Fibroblast of lung (primary cell): ENCODE data around the gene DNER. TPM values are rescaled to one million over a fixed set of nuclear protein-coding genes. Genes with fewer than 3 reads are reported as not detected.

Experiments
- DNase-seq, 2 donors: peaks; one replicate each; pipeline versions ENCODE4 v3.0.0 to v3.0.0-alpha.2; 2010; ENCODE audit warnings: low read depth in 2 of 2
- H2AFZ ChIP-seq: 2 replicates; pipeline ENCODE4 v1.5.1; 2012; ENCODE audit warnings: low read length, control low read depth, inconsistent platforms
- H3K27ac ChIP-seq: 2 replicates; pipeline ENCODE4 v1.5.1; 2011; ENCODE audit warnings: low read length, control low read depth; ENCODE audit not compliant: insufficient read depth
- H3K27me3 ChIP-seq: 2 replicates; pipeline ENCODE4 v1.5.1; 2011; ENCODE audit warnings: mild to moderate bottlenecking, low read length; ENCODE audit not compliant: control insufficient read depth, insufficient read depth
- H3K36me3 ChIP-seq: 2 replicates; pipeline ENCODE4 v1.5.1; 2011; ENCODE audit warnings: low read length; ENCODE audit not compliant: control insufficient read depth, insufficient read depth
- H3K4me1 ChIP-seq: 2 replicates; pipeline ENCODE4 v1.5.1; 2011; ENCODE audit warnings: low read length; ENCODE audit not compliant: control insufficient read depth, insufficient read depth; ENCODE audit errors: extremely low read depth
- H3K4me2 ChIP-seq: 2 replicates; pipeline ENCODE4 v1.5.1; 2011; ENCODE audit warnings: low read length, control low read depth; ENCODE audit not compliant: insufficient read depth; ENCODE audit errors: extremely low read depth
- H3K4me3 ChIP-seq, 4 experiments: fragments of 200-600 bp in 1 of 4; sonication (generic) in 1 of 4; replicated peaks in 1 of 4; 2 replicates each; pipeline ENCODE4 v1.5.1; 2011 to 2016; ENCODE audit warnings: low read length in 4 of 4, low read depth in 3 of 4, mild to moderate bottlenecking in 3 of 4, control low read depth in 2 of 4, inconsistent platforms in 1 of 4, mixed read lengths in 1 of 4; ENCODE audit not compliant: insufficient read depth in 1 of 4; ENCODE audit errors: control extremely low read depth in 1 of 4
- H3K79me2 ChIP-seq: 2 replicates; pipeline ENCODE4 v1.5.1; 2012; ENCODE audit warnings: mild to moderate bottlenecking, low read length, inconsistent platforms; ENCODE audit not compliant: control insufficient read depth, insufficient read depth
- H3K9ac ChIP-seq: 2 replicates; pipeline ENCODE4 v1.5.1; 2011; ENCODE audit warnings: mild to moderate bottlenecking, low read length, control low read depth; ENCODE audit not compliant: insufficient read depth
- H3K9me3 ChIP-seq: 2 replicates; pipeline ENCODE4 v1.5.1; 2012; ENCODE audit warnings: low read depth, low read length; ENCODE audit not compliant: control insufficient read depth, insufficient read depth
- H4K20me1 ChIP-seq: 2 replicates; pipeline ENCODE4 v1.5.1; 2011; ENCODE audit warnings: low read length; ENCODE audit not compliant: control insufficient read depth, insufficient read depth; ENCODE audit errors: extremely low read depth
- EZH2 ChIP-seq: IDR thresholded peaks from 2 replicates; pipeline ENCODE4 v1.5.1; 2012; ENCODE audit warnings: low read length, control low read depth, mild to moderate bottlenecking; ENCODE audit errors: missing control alignments
- polyA plus RNA-seq, 2 donors: library from polyadenylated mRNA; depleted of rRNA in 1 of 2; stranded (reverse) in 1 of 2; unstranded in 1 of 2; fragments of >200 nt; gene quantifications; 2 replicates each; pipeline ENCODE4 v1.2.1, GENCODE V29; 2011 to 2012; ENCODE audit warnings: missing spikeins in 1 of 2
- total RNA-seq: library from RNA; depleted of rRNA; stranded (reverse); fragments of >200 nt; gene quantifications from 2 replicates; pipeline ENCODE4 v1.2.1, GENCODE V29; 2014
- TF ChIP-seq, protein P1 (sequence below), 2 donors: IDR thresholded peaks in 1 of 2; conservative IDR thresholded peaks in 1 of 2; 1 replicate in 1 of 2; 2 replicates in 1 of 2; pipeline ENCODE4 v1.5.1; 2011 to 2012; ENCODE audit warnings: low read length in 2 of 2, control low read depth in 1 of 2, inconsistent platforms in 1 of 2, low read depth in 1 of 2, mild to moderate bottlenecking in 1 of 2

The DNER gene
- total and polyA plus RNA-seq, 2 donors (not counting 1 experiment from before 2014, with no cell fraction given) = 0.33 to 0.43 TPM

DNA sequence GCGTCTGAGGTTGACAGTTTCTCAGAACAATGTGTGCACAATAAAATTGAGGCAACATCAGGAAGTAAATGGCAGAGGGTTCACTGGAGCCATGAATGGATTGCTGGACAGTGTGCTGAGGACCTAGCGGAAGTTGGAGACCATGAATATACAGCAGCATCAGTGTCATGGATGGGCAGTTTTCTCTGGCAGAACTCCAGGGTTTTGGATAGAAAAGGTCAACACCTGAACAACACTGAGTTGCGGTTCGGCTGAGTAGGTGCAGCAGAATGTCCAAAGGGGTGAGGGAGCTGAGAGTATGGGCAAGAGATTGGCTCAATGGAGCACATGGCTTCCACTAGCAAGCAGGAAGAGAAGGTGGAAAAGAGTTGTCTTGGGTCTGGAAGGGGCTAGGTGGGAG is 73.7 kb downstream of the DNER start:
- H3K9me3 ChIP-seq = no peaks in the 10 kb centered on the region
- H3K27ac ChIP-seq = no peak overlapping the region
- H3K36me3 ChIP-seq = no peaks in the 10 kb centered on the region
- no peak overlapping the region for H3K4me3 ChIP-seq
- no peaks in the 10 kb centered on the region for H3K79me2 ChIP-seq
- no peaks in the 10 kb centered on the region for H3K27me3 ChIP-seq
- TF ChIP-seq, protein P1, sequence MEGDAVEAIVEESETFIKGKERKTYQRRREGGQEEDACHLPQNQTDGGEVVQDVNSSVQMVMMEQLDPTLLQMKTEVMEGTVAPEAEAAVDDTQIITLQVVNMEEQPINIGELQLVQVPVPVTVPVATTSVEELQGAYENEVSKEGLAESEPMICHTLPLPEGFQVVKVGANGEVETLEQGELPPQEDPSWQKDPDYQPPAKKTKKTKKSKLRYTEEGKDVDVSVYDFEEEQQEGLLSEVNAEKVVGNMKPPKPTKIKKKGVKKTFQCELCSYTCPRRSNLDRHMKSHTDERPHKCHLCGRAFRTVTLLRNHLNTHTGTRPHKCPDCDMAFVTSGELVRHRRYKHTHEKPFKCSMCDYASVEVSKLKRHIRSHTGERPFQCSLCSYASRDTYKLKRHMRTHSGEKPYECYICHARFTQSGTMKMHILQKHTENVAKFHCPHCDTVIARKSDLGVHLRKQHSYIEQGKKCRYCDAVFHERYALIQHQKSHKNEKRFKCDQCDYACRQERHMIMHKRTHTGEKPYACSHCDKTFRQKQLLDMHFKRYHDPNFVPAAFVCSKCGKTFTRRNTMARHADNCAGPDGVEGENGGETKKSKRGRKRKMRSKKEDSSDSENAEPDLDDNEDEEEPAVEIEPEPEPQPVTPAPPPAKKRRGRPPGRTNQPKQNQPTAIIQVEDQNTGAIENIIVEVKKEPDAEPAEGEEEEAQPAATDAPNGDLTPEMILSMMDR (conservative IDR thresholded peaks at IDR 0.05 in 1 of 2, IDR thresholded peaks at IDR 0.05 in 1 of 2; ENCODE audit: low read depth in 1 of 2, low read length in 2 of 2) = no peak
- TF ChIP-seq EZH2 = no peak
- H2AFZ ChIP-seq = no peak overlapping the region
- no peak overlapping the region for H3K4me2 ChIP-seq
- no peaks in the 10 kb centered on the region for H4K20me1 ChIP-seq
- H3K9ac ChIP-seq = no peak overlapping the region
- H3K4me1 ChIP-seq = no peaks in the 10 kb centered on the region
- no peak for DNase-seq

DNA sequence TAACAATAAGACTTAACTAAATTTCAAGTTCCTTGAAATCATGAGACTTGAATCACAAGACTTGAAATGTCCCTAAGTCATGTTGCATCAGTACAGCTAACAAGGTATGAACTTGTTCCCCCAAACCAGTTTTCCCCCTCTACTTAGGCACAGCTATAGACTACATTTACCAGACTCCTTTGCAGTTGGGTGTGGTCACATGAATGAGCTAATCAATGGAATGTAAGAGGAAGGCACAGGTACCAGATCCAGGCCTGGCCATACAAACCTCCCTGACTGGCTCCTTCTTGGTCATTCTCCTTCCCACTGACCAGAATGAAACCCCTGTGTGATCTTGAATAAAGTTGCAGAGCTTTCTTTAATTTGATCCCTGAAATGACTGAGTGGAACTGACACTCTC is 77.8 kb downstream of the DNER start:
- no peaks in the 10 kb centered on the region for H3K79me2 ChIP-seq
- no peak overlapping the region for H3K27ac ChIP-seq
- no peaks in the 10 kb centered on the region for H3K36me3 ChIP-seq
- no peak overlapping the region for H3K9ac ChIP-seq
- H3K4me1 ChIP-seq = no peaks in the 10 kb centered on the region
- no peak for DNase-seq
- no peaks in the 10 kb centered on the region for H3K9me3 ChIP-seq
- H3K27me3 ChIP-seq = no peaks in the 10 kb centered on the region
- no peak overlapping the region for H3K4me3 ChIP-seq
- H4K20me1 ChIP-seq = no peaks in the 10 kb centered on the region
- H3K4me2 ChIP-seq = no peak overlapping the region
- no peak overlapping the region for H2AFZ ChIP-seq
- TF ChIP-seq EZH2 = no peak
- TF ChIP-seq, protein P1 (conservative IDR thresholded peaks at IDR 0.05 in 1 of 2, IDR thresholded peaks at IDR 0.05 in 1 of 2; ENCODE audit: low read depth in 1 of 2, low read length in 2 of 2) = no peak

DNA sequence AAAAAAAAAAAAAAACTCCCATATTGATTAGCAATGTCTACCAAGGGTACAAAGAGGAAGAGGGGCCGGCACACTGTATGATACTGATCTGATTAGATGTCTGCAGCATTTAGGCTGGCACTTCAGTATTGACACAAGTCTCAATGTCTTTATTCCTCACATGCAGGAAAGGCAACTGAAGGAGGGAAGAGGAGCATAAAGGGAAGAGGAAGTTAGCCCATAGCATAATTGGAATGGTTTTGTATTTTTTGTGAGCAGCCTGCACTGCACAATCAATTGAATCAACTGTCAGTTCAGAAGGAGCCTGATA is 79.0 kb downstream of the DNER start:
- Histone ChIP-seq H3K27me3 (no peaks in the 10 kb centered on the region), H2AFZ (no peak overlapping the region), H3K9ac (no peak overlapping the region), H3K79me2 (no peaks in the 10 kb centered on the region), H3K36me3 (no peaks in the 10 kb centered on the region), H3K4me2 (no peak overlapping the region), H3K4me1 (no peaks in the 10 kb centered on the region), H3K4me3 (no peak overlapping the region), H3K27ac (no peak overlapping the region), H4K20me1 (no peaks in the 10 kb centered on the region), H3K9me3 (no peaks in the 10 kb centered on the region)
- TF ChIP-seq EZH2 = no peak
- TF ChIP-seq, protein P1 (conservative IDR thresholded peaks at IDR 0.05 in 1 of 2, IDR thresholded peaks at IDR 0.05 in 1 of 2; ENCODE audit: low read depth in 1 of 2, low read length in 2 of 2) = no peak
- DNase-seq = no peak
